ENCODE measurements around the gene ZC3H7A. TPM values are rescaled to one million over a fixed set of nuclear protein-coding genes. Genes with fewer than 3 reads are reported as not detected.

The ZC3H7A gene
- total and polyA plus RNA-seq, 2 of the 13 experiments (the other 11 are each of a cell fraction or from before 2014, with no cell fraction given): 29.2 to 36.8 TPM

- 0 out of 2 replicates have a peak, but pooled peaks have one; percentile 27 for TF ChIP-seq ZBED4 (CRISPR knock-in tag; IDR thresholded peaks at IDR 0.05; ENCODE audit: borderline replicate concordance)
Observed at GRCh38 chr16:11796227-11797165, 562 bp downstream of the ZC3H7A start (continued).

- peaks cover 0 to 8% of the 10 kb centered on the region in 2 experiments; a peak in 2 of 5 replicates for H3K36me3 ChIP-seq (replicated peaks in 1 of 2; ENCODE audit: control insufficient read depth in 1 of 2, insufficient read depth in 2 of 2, low read length in 2 of 2)
- DNase-seq (ENCODE audit: low spot score): no peak
- 66% methylated on average over 8 of the region's 8 CpGs for WGBS (ENCODE audit: low lambda C conversion rate)
- H3K27ac ChIP-seq (ENCODE audit: extremely low read length, insufficient read depth, low read length): peak overlapping the region; percentile 85
- ChIA-PET POLR2A (interaction anchor here (1.7 to 5.9 kb wide), 4 partner anchors 10 to 53 kb away, joined by 7 to 207 read pairs (median 94); partner anchors contain the start of gene TXNDC11), CTCF (ENCODE audit: low intra/inter-chr PET ratio, low total read pairs) (no interaction called here)
- FAIRE-seq: no peak
- intact Hi-C loops (cut with micrococcal nuclease; ENCODE audit: unreplicated experiment): loop anchor here (5.0 to 10.0 kb wide), 2 partner anchors 116 to 211 kb away; partner anchors contain the start of gene LITAF
- peaks cover 82% of the 10 kb centered on the region for H3K79me2 ChIP-seq (ENCODE audit: insufficient read depth, low read length)
- peak overlapping the region; percentile 94 for H3K4me2 ChIP-seq (ENCODE audit: low read depth, low read length)
- no peak for ATAC-seq
- peak overlapping the region; percentile 79 to 100 (median 91) for H3K4me3 ChIP-seq (replicated peaks in 1 of 3; ENCODE audit: insufficient read depth in 1 of 3, low read depth in 2 of 3, low read length in 3 of 3)
- H3K9ac ChIP-seq (ENCODE audit: insufficient read depth, low read depth, low read length): peak overlapping the region; percentile 94
- in situ Hi-C loops (cut with HindIII; ENCODE audit: extremely low pct_ligation_motif_present, low pct_unique_long_range_greater_than_20kb): no loop called here
- H3K4me1 ChIP-seq (ENCODE audit: insufficient read depth, low read length): peaks cover 78% of the 10 kb centered on the region
- no peaks in the 10 kb centered on the region; a peak in 1 of 5 replicates for H3K27me3 ChIP-seq (ENCODE audit: control insufficient read depth in 1 of 2, insufficient read depth in 2 of 2, low read length in 2 of 2)
- no TSS peak for BruUV-seq (replicated peaks)
- peaks cover 48% of the 10 kb centered on the region for H4K20me1 ChIP-seq (ENCODE audit: insufficient read depth, low read length)
- no peaks in the 10 kb centered on the region for H3K9me3 ChIP-seq (ENCODE audit: low read length)
- H2AFZ ChIP-seq (ENCODE audit: low read length): no peak overlapping the region
- TF ChIP-seq ELF1 (CRISPR knock-in tag; IDR thresholded peaks at IDR 0.05): no peak
- peak; percentile 76 for TF ChIP-seq ZNF770 (CRISPR knock-in tag; IDR thresholded peaks at IDR 0.05)
- TF ChIP-seq ZBED4 (CRISPR knock-in tag; IDR thresholded peaks at IDR 0.05; ENCODE audit: borderline replicate concordance): 0 out of 2 replicates have a peak, but pooled peaks have one; percentile 11
- TF ChIP-seq ATRX (CRISPR knock-in tag; IDR thresholded peaks at IDR 0.05; ENCODE audit: borderline replicate concordance): no peak
- no peak for TF ChIP-seq CBX2 (IDR thresholded peaks at IDR 0.05; ENCODE audit: low read depth, low read length)
- TF ChIP-seq CBX2 (CRISPR knock-in tag; IDR thresholded peaks at IDR 0.05; ENCODE audit: low read depth): no peak
Observed at GRCh38 chr16:11795887-11796226, 1.2 kb downstream of the ZC3H7A start.

Data from HepG2 (cell line).